OCI-LY3 (cell line): Measurements from ENCODE around the gene RPS14.

Source experiments
- EZH2phosphoT487 ChIP-seq: fragments of 200-600 bp; shearing (Covaris generic); IDR thresholded peaks from 2 replicates; pipeline ENCODE4 v1.6.1; 2018; ENCODE audit warnings: antibody characterized with exemption, mixed run types, low read depth
- TF ChIP-seq, protein P1 (sequence below): fragments of 200-600, 300-600 bp; sonication (generic); IDR thresholded peaks from 2 replicates; pipeline ENCODE4 v1.5.1; 2014; ENCODE audit warnings: antibody characterized with exemption, low read length, low read depth

DNA sequence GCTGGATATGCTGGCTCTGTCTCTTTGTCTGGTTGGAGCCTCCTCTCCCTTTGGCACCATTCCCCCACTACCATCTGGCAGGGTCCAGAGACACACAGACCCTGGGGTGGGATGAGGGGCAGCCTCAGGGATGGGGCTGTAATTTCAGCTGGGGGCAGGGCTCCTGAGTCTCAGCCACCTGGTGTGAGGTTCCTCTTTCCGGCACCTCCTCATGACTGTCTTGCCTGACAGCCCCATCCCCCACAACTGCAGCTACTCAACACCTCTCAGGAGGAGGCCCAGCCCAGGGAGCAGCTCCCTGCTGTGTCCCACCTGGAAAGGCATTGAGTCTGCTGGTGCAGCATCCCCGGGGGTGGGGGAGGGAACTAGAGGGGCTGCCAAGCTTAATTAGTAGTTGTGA, 11.7 kb upstream of the RPS14 start:
- TF ChIP-seq, protein P1, sequence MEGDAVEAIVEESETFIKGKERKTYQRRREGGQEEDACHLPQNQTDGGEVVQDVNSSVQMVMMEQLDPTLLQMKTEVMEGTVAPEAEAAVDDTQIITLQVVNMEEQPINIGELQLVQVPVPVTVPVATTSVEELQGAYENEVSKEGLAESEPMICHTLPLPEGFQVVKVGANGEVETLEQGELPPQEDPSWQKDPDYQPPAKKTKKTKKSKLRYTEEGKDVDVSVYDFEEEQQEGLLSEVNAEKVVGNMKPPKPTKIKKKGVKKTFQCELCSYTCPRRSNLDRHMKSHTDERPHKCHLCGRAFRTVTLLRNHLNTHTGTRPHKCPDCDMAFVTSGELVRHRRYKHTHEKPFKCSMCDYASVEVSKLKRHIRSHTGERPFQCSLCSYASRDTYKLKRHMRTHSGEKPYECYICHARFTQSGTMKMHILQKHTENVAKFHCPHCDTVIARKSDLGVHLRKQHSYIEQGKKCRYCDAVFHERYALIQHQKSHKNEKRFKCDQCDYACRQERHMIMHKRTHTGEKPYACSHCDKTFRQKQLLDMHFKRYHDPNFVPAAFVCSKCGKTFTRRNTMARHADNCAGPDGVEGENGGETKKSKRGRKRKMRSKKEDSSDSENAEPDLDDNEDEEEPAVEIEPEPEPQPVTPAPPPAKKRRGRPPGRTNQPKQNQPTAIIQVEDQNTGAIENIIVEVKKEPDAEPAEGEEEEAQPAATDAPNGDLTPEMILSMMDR, result no peak
- no peak for TF ChIP-seq EZH2phosphoT487
